Activated B cell treated with CpG ODN at 0.5 μM for 24 hours (primary cell): Measurements from ENCODE around the gene CCDC51. TPM values are rescaled to one million over a fixed set of nuclear protein-coding genes. Genes with fewer than 3 reads are reported as not detected.

ENCODE experiments used
- ATAC-seq: fragments of 200-7000 bp; cut with Tn5 transposase; one replicate; pipeline ENCODE4 v1.10.0; 2021; ENCODE audit warnings: low read depth, mild to moderate bottlenecking, moderate library complexity
- CTCF ChIA-PET: fragments of 350-600 bp; sonication (Branson Sonifier 250); formaldehyde crosslinking; loops from one replicate; lab custom pipeline; 2021; ENCODE audit warnings: antibody characterized with exemption; lab: Charles Lee
- POLR2A ChIA-PET: fragments of 350-600 bp; sonication (Branson Sonifier 250); formaldehyde crosslinking; loops from one replicate; lab custom pipeline; 2021; ENCODE audit warnings: antibody characterized with exemption; lab: Charles Lee
- DNase-seq: peaks from one replicate; pipeline ENCODE4 v3.0.0; 2022
- H3K27ac Mint-ChIP-seq: one replicate; pipeline ENCODE4 v1.8.0; 2020; ENCODE audit warnings: mixed read lengths
- H3K27me3 Mint-ChIP-seq: one replicate; pipeline ENCODE4 v1.8.0; 2021; ENCODE audit warnings: mixed read lengths
- H3K36me3 Mint-ChIP-seq: one replicate; pipeline ENCODE4 v1.8.0; 2021; ENCODE audit warnings: low read depth, mixed read lengths
- H3K4me1 Mint-ChIP-seq: one replicate; pipeline ENCODE4 v1.8.0; 2021; ENCODE audit warnings: mixed read lengths
- H3K4me3 Mint-ChIP-seq: one replicate; pipeline ENCODE4 v1.8.0; 2020; ENCODE audit warnings: mild to moderate bottlenecking, mixed read lengths
- H3K9me3 Mint-ChIP-seq: one replicate; pipeline ENCODE4 v1.8.0; 2020; ENCODE audit warnings: mixed read lengths
- intact Hi-C: fragments of 100-400 bp; cut with micrococcal nuclease; formaldehyde crosslinking; loops from one replicate; pipeline ENCODE4 v1.15.1; 2024
- total RNA-seq: library from RNA; stranded (reverse); gene quantifications from 2 replicates; pipeline ENCODE4 v1.2.3, GENCODE V29; 2022
- TF ChIP-seq, protein P1 (sequence below): fragments of 200-600 bp; IDR thresholded peaks from one replicate; pipeline ENCODE4 v1.8.0; 2022; ENCODE audit warnings: antibody characterized with exemption, mild to moderate bottlenecking

CCDC51 gene
- total RNA-seq, 1 donor from 2014 or later = 8.7 TPM

GRCh38 chr3:48436855-48437254 lies 3.1 kb downstream of the CCDC51 start:
- Mint-ChIP-seq H3K4me1 (peaks cover 39% of the 10 kb centered on the region), H3K27me3 (no peaks in the 10 kb centered on the region), H3K36me3 (peaks cover 33% of the 10 kb centered on the region), H3K9me3 (no peaks in the 10 kb centered on the region), H3K27ac (no peak overlapping the region), H3K4me3 (no peak overlapping the region)
- ATAC-seq = no peak
- no peak for DNase-seq
- CTCF ChIA-PET = interaction anchor here (0.5 to 11.5 kb wide), 28 partner anchors 9 to 205 kb away, joined by 3 to 206 read pairs (median 9); partner anchors contain the start of genes ATRIP, NME6 and ZNF589
- POLR2A ChIA-PET = interaction anchor here (0.9 to 2.4 kb wide), 7 partner anchors 10 to 165 kb away, joined by 3 to 9 read pairs (median 6); partner anchors contain the start of gene ATRIP
- TF ChIP-seq, protein P1, sequence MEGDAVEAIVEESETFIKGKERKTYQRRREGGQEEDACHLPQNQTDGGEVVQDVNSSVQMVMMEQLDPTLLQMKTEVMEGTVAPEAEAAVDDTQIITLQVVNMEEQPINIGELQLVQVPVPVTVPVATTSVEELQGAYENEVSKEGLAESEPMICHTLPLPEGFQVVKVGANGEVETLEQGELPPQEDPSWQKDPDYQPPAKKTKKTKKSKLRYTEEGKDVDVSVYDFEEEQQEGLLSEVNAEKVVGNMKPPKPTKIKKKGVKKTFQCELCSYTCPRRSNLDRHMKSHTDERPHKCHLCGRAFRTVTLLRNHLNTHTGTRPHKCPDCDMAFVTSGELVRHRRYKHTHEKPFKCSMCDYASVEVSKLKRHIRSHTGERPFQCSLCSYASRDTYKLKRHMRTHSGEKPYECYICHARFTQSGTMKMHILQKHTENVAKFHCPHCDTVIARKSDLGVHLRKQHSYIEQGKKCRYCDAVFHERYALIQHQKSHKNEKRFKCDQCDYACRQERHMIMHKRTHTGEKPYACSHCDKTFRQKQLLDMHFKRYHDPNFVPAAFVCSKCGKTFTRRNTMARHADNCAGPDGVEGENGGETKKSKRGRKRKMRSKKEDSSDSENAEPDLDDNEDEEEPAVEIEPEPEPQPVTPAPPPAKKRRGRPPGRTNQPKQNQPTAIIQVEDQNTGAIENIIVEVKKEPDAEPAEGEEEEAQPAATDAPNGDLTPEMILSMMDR = no peak
- intact Hi-C loops = loop anchor here (1.0 to 2.0 kb wide), 5 partner anchors 36 to 205 kb away; no protein-coding TSS in a partner anchor

GRCh38 chr3:48436477-48436787 lies 3.5 kb downstream of the CCDC51 start:
- CTCF ChIA-PET = interaction anchor here (0.6 to 11.5 kb wide), 42 partner anchors 10 to 281 kb away, joined by 3 to 206 read pairs (median 5); partner anchors contain the start of genes ATRIP, IP6K2, NME6 and PFKFB4
- Mint-ChIP-seq H3K36me3 (peaks cover 33% of the 10 kb centered on the region), H3K9me3 (no peaks in the 10 kb centered on the region), H3K27ac (no peak overlapping the region), H3K4me1 (peaks cover 35% of the 10 kb centered on the region), H3K4me3 (no peak overlapping the region), H3K27me3 (no peaks in the 10 kb centered on the region)
- DNase-seq = no peak
- intact Hi-C loops = loop anchor here (1.0 to 2.0 kb wide), 5 partner anchors 35 to 204 kb away; no protein-coding TSS in a partner anchor
- POLR2A ChIA-PET = interaction anchor here (0.7 to 2.4 kb wide), 9 partner anchors 10 to 165 kb away, joined by 3 to 9 read pairs (median 4); partner anchors contain the start of gene ATRIP
- ATAC-seq = no peak
- TF ChIP-seq, protein P1 = no peak

- peak; percentile 68 for DNase-seq
- peak; percentile 29 for ATAC-seq
- ChIA-PET POLR2A (interaction anchor here (0.6 to 2.4 kb wide), 10 partner anchors 11 to 165 kb away, joined by 3 to 9 read pairs (median 4); partner anchors contain the start of gene ATRIP), CTCF (interaction anchor here (0.6 to 11.5 kb wide), 43 partner anchors 10 to 281 kb away, joined by 3 to 206 read pairs (median 5); partner anchors contain the start of genes ATRIP, IP6K2, NME6 and PFKFB4)
- Mint-ChIP-seq H3K4me1 (peaks cover 31% of the 10 kb centered on the region), H3K36me3 (peaks cover 32% of the 10 kb centered on the region), H3K9me3 (no peaks in the 10 kb centered on the region), H3K4me3 (no peak overlapping the region), H3K27ac (no peak overlapping the region), H3K27me3 (no peaks in the 10 kb centered on the region)
- TF ChIP-seq, protein P1 = peak; percentile 54
- intact Hi-C loops = loop anchor here (1.0 to 2.0 kb wide), 5 partner anchors 35 to 204 kb away; no protein-coding TSS in a partner anchor
These were observed 4.0 kb downstream of the CCDC51 start for GRCh38 chr3:48435774-48436476.

DNA sequence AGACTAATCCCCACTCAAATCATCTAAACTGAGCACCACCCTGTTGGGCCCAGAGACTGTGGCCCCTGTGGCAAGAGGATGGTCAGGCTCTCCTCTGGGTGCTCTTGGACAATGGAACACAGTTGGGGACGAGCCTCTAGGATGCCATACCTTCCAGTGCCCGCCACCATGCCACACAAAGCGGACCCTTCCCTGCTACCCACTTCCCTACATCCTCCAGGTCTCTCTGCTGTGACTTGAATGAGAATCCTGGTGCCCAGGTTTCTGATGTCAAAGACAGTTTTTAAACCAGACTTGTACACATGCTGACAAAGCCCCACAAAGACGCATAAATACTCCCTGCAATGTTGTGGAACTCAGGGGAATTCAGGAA lies 4.7 kb downstream of the CCDC51 start:
- Mint-ChIP-seq H3K9me3 (no peaks in the 10 kb centered on the region), H3K27me3 (no peaks in the 10 kb centered on the region), H3K4me1 (peaks cover 26% of the 10 kb centered on the region), H3K4me3 (no peak overlapping the region), H3K27ac (no peak overlapping the region), H3K36me3 (peaks cover 30% of the 10 kb centered on the region)
- CTCF ChIA-PET = interaction anchor here (1.2 to 11.5 kb wide), 16 partner anchors 11 to 204 kb away, joined by 3 to 206 read pairs (median 13); partner anchors contain the start of genes ATRIP, NME6 and PFKFB4
- TF ChIP-seq, protein P1 = no peak
- no peak for DNase-seq
- no peak for ATAC-seq
- POLR2A ChIA-PET = interaction anchor here (1.5 to 2.4 kb wide), 3 partner anchors 11 to 162 kb away, joined by 4 to 9 read pairs (median 7); partner anchors contain the start of gene ATRIP
- intact Hi-C loops = no loop called here
